Hepatocyte (in vitro differentiated cells): ENCODE data around the gene NAA20.

Experiments used
- EZH2 ChIP-seq: fragments of 200-600 bp; sonication (generic); IDR thresholded peaks from 2 replicates; pipeline ENCODE4 v1.6.1; 2016; ENCODE audit warnings: antibody characterized with exemption, mild to moderate bottlenecking, borderline replicate concordance
- EZH2phosphoT487 ChIP-seq: fragments of 200-600 bp; sonication (generic); IDR thresholded peaks from one replicate; pipeline ENCODE4 v1.6.1; 2018; ENCODE audit warnings: antibody characterized with exemption, mild to moderate bottlenecking, low read depth, moderate library complexity; ENCODE audit not compliant: unreplicated experiment, severe bottlenecking
- TF ChIP-seq, protein P1 (sequence below): fragments of 200-600 bp; sonication (generic); IDR thresholded peaks from 2 replicates; pipeline ENCODE4 v1.5.1; 2016; ENCODE audit warnings: antibody characterized with exemption, mild to moderate bottlenecking; ENCODE audit not compliant: poor library complexity

DNA sequence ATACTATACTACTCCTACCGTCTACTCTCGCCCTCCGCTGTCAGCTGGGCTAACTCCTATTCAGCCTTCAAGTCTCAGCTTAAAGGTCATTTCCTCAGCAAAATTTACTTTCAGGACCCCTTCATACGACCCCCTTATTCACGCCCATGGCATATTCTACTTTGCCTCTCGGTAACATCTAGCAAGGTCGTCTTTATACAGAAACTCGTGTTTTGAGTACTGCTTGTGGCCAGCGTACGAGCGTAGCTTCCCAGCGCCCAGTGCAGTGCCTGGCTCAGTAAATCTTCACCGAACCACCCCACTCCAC is 34.6 kb downstream of the NAA20 start:
- TF ChIP-seq, protein P1, sequence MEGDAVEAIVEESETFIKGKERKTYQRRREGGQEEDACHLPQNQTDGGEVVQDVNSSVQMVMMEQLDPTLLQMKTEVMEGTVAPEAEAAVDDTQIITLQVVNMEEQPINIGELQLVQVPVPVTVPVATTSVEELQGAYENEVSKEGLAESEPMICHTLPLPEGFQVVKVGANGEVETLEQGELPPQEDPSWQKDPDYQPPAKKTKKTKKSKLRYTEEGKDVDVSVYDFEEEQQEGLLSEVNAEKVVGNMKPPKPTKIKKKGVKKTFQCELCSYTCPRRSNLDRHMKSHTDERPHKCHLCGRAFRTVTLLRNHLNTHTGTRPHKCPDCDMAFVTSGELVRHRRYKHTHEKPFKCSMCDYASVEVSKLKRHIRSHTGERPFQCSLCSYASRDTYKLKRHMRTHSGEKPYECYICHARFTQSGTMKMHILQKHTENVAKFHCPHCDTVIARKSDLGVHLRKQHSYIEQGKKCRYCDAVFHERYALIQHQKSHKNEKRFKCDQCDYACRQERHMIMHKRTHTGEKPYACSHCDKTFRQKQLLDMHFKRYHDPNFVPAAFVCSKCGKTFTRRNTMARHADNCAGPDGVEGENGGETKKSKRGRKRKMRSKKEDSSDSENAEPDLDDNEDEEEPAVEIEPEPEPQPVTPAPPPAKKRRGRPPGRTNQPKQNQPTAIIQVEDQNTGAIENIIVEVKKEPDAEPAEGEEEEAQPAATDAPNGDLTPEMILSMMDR = no peak
- TF ChIP-seq EZH2 = no peak
- TF ChIP-seq EZH2phosphoT487 = no peak
